Caco-2 (cell line): ENCODE measurements around the gene ADGRL3. TPM values are rescaled to one million over a fixed set of nuclear protein-coding genes. Genes with fewer than 3 reads are reported as not detected.
A peak's percentile ranks its signal among the peaks of the same experiment; 100 is the strongest.

Source experiments
- BruUV-seq: library from RNA; stranded (reverse); fragments of 400-500 nt; replicated peaks from 2 replicates; lab custom pipeline; 2021; lab: Mats Ljungman, UMichigan
- CTCF ChIA-PET: fragments of 300-600 bp; sonication (Branson Sonifier 250); formaldehyde crosslinking; loops from one replicate; lab custom pipeline; 2022; ENCODE audit warnings: antibody characterized with exemption; lab: Charles Lee
- POLR2A ChIA-PET: fragments of 300-600 bp; sonication (Branson Sonifier 250); formaldehyde crosslinking; loops from one replicate; lab custom pipeline; 2022; ENCODE audit warnings: antibody characterized with exemption; lab: Charles Lee
- DNase-seq, 2 experiments: peaks; one replicate each; pipeline versions ENCODE4 v3.0.0 to v3.0.0-alpha.2; 2020 to 2022
- H3K27me3 ChIP-seq: replicated peaks from 2 replicates; pipeline ENCODE4 v1.6.0; 2011; ENCODE audit warnings: low read length; ENCODE audit not compliant: control insufficient read depth, insufficient read depth
- H3K36me3 ChIP-seq: 2 replicates; pipeline ENCODE4 v1.5.1; 2011; ENCODE audit warnings: low read length; ENCODE audit not compliant: control insufficient read depth, insufficient read depth
- H3K4me1 ChIP-seq: fragments of 250-450 bp; sonication (Bioruptor Pico); 2 replicates; pipeline ENCODE4 v1.5.1; 2020; ENCODE audit warnings: mild to moderate bottlenecking
- H3K4me3 ChIP-seq: 2 replicates; pipeline ENCODE4 v1.5.1; 2011; ENCODE audit warnings: low read depth, mild to moderate bottlenecking, control low read depth, low read length
- H3K9me3 ChIP-seq: fragments of 250-450 bp; sonication (Bioruptor Pico); 2 replicates; pipeline ENCODE4 v1.5.1; 2020; ENCODE audit warnings: mild to moderate bottlenecking, moderate library complexity
- H3K27ac Mint-ChIP-seq: one replicate; pipeline ENCODE4 v1.8.0; 2022; ENCODE audit warnings: mixed read lengths; ENCODE audit not compliant: unreplicated experiment
- H3K27me3 Mint-ChIP-seq: one replicate; pipeline ENCODE4 v1.8.0; 2022; ENCODE audit warnings: mixed read lengths; ENCODE audit not compliant: insufficient read depth, unreplicated experiment
- H3K36me3 Mint-ChIP-seq: one replicate; pipeline ENCODE4 v1.8.0; 2022; ENCODE audit warnings: mild to moderate bottlenecking, mixed read lengths; ENCODE audit not compliant: insufficient read depth, unreplicated experiment
- H3K4me1 Mint-ChIP-seq: one replicate; pipeline ENCODE4 v1.8.0; 2022; ENCODE audit warnings: low read depth, mixed read lengths; ENCODE audit not compliant: unreplicated experiment
- H3K4me3 Mint-ChIP-seq: one replicate; pipeline ENCODE4 v1.8.0; 2022; ENCODE audit warnings: mild to moderate bottlenecking, moderate library complexity, mixed read lengths; ENCODE audit not compliant: unreplicated experiment
- H3K9me3 Mint-ChIP-seq: one replicate; pipeline ENCODE4 v1.8.0; 2022; ENCODE audit warnings: mixed read lengths; ENCODE audit not compliant: unreplicated experiment
- intact Hi-C: fragments of 100-400 bp; cut with micrococcal nuclease; formaldehyde crosslinking; loops from one replicate; pipeline ENCODE4 v1.10.0; 2022; ENCODE audit not compliant: unreplicated experiment
- total RNA-seq: library from RNA; stranded (reverse); gene quantifications from 2 replicates; pipeline ENCODE4 v1.2.3, GENCODE V29; 2022
- TF ChIP-seq, protein P1 (sequence below), 2 experiments: fragments of 200-600 bp in 1 of 2; IDR thresholded peaks; 1 replicate in 1 of 2; 2 replicates in 1 of 2; pipeline versions ENCODE4 v1.5.1 to v1.8.0; 2011 to 2022; ENCODE audit warnings: antibody characterized with exemption in 1 of 2, control low read depth in 1 of 2, inconsistent platforms in 1 of 2, low read depth in 1 of 2, low read length in 1 of 2, mild to moderate bottlenecking in 1 of 2, moderate library complexity in 1 of 2; ENCODE audit not compliant: insufficient read depth in 1 of 2, severe bottlenecking in 1 of 2, unreplicated experiment in 1 of 2

The ADGRL3 gene
- total RNA-seq, 1 experiment from 2014 or later: 1.5 TPM

DNA sequence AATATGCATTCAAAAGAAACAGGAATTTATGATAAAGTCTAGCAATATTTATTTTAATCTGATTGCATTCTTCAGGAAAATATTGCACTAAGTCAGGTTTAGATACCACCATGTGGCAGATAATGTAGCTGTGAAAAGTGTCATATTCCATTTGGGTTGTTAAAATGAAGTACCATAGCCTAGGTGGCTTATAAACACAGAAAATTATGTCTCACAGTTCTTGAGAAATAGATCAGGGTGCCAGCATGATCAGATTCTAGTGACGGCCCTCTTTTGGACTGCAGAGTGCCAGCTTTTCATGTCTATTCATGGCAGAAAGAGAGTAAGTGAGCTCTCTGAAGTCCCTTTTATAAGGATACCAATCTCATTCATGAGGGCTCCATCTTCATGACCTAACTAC, 5.6 kb upstream of the ADGRL3 start:
- no peaks in the 10 kb centered on the region for H3K27me3 ChIP-seq
- H3K9me3 Mint-ChIP-seq: peaks cover 4% of the 10 kb centered on the region
- peaks cover 7% of the 10 kb centered on the region for H3K36me3 Mint-ChIP-seq
- no peaks in the 10 kb centered on the region for H3K4me1 ChIP-seq
- intact Hi-C loops: no loop called here
- DNase-seq: no peak
- H3K4me3 ChIP-seq: no peak overlapping the region
- POLR2A ChIA-PET: no interaction called here
- no peaks in the 10 kb centered on the region for H3K9me3 ChIP-seq
- no peaks in the 10 kb centered on the region for H3K27me3 Mint-ChIP-seq
- CTCF ChIA-PET: no interaction called here
- H3K36me3 ChIP-seq: no peaks in the 10 kb centered on the region
- BruUV-seq: no TSS peak
- H3K4me1 Mint-ChIP-seq: no peaks in the 10 kb centered on the region
- TF ChIP-seq, protein P1, sequence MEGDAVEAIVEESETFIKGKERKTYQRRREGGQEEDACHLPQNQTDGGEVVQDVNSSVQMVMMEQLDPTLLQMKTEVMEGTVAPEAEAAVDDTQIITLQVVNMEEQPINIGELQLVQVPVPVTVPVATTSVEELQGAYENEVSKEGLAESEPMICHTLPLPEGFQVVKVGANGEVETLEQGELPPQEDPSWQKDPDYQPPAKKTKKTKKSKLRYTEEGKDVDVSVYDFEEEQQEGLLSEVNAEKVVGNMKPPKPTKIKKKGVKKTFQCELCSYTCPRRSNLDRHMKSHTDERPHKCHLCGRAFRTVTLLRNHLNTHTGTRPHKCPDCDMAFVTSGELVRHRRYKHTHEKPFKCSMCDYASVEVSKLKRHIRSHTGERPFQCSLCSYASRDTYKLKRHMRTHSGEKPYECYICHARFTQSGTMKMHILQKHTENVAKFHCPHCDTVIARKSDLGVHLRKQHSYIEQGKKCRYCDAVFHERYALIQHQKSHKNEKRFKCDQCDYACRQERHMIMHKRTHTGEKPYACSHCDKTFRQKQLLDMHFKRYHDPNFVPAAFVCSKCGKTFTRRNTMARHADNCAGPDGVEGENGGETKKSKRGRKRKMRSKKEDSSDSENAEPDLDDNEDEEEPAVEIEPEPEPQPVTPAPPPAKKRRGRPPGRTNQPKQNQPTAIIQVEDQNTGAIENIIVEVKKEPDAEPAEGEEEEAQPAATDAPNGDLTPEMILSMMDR (IDR thresholded peaks at IDR 0.05; ENCODE audit: insufficient read depth in 1 of 2, low read depth in 1 of 2, low read length in 1 of 2, severe bottlenecking in 1 of 2, unreplicated experiment in 1 of 2): no peak
- H3K4me3 Mint-ChIP-seq: no peak overlapping the region
- no peak overlapping the region for H3K27ac Mint-ChIP-seq

DNA sequence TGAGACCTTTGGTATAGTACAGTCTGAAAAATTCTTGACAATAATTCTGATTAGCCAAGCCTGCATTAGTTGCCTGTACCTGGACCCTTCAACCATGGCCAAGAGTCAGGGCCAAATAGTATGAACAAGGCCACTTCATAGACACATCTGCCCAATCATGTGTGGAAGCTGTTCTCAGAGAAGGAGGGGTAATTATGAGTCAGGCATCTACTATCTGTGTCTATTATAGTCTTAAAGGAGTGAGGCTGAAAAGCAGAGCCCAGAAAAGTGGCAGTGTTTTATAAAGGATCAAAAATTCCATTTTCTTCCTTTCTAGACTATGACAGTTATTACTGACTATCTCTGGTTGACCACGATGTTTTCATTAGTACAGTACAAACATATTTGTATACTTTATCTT, 5.0 kb upstream of the ADGRL3 start:
- no peaks in the 10 kb centered on the region for H3K27me3 Mint-ChIP-seq
- no peaks in the 10 kb centered on the region for H3K4me1 Mint-ChIP-seq
- intact Hi-C loops: no loop called here
- Histone ChIP-seq H3K4me3 (no peak overlapping the region), H3K36me3 (no peaks in the 10 kb centered on the region), H3K9me3 (no peaks in the 10 kb centered on the region), H3K27me3 (no peaks in the 10 kb centered on the region), H3K4me1 (no peaks in the 10 kb centered on the region)
- DNase-seq: no peak
- H3K4me3 Mint-ChIP-seq: no peak overlapping the region
- BruUV-seq: no TSS peak
- no peak overlapping the region for H3K27ac Mint-ChIP-seq
- H3K36me3 Mint-ChIP-seq: peaks cover 10% of the 10 kb centered on the region
- TF ChIP-seq, protein P1 (IDR thresholded peaks at IDR 0.05; ENCODE audit: insufficient read depth in 1 of 2, low read depth in 1 of 2, low read length in 1 of 2, severe bottlenecking in 1 of 2, unreplicated experiment in 1 of 2): no peak
- ChIA-PET POLR2A (no interaction called here), CTCF (no interaction called here)
- peaks cover 6% of the 10 kb centered on the region for H3K9me3 Mint-ChIP-seq

DNA sequence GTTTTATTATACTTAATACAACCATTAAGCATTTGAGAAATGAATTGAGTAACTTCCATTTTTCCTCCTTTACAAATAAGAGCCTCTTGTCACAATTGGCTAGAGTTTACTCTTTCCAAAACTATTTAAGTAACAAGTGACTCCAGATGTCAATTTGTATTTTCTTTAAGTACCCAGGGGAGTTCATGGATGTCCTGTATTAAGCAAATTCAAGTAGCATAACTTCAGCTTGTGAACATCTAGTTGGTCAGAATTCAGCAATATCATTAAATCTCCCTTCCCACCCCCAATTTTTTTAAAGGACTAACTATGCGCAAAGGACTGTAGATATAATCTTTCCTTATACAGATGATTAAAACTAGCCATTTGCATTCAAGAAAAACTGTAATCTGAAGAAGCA, 1.4 kb upstream of the ADGRL3 start:
- Mint-ChIP-seq H3K4me1 (no peaks in the 10 kb centered on the region), H3K4me3 (no peak overlapping the region), H3K27ac (peak overlapping the region; percentile 14), H3K36me3 (peaks cover 10% of the 10 kb centered on the region), H3K9me3 (peaks cover 6% of the 10 kb centered on the region), H3K27me3 (no peaks in the 10 kb centered on the region)
- ChIA-PET POLR2A (no interaction called here), CTCF (no interaction called here)
- TF ChIP-seq, protein P1 (IDR thresholded peaks at IDR 0.05; ENCODE audit: insufficient read depth in 1 of 2, low read depth in 1 of 2, low read length in 1 of 2, severe bottlenecking in 1 of 2, unreplicated experiment in 1 of 2): no peak
- no peaks in the 10 kb centered on the region for H3K9me3 ChIP-seq
- intact Hi-C loops: no loop called here
- H3K36me3 ChIP-seq: no peaks in the 10 kb centered on the region
- DNase-seq: no peak
- no peak overlapping the region for H3K4me3 ChIP-seq
- no TSS peak for BruUV-seq
- H3K27me3 ChIP-seq: no peaks in the 10 kb centered on the region
- peaks cover 9% of the 10 kb centered on the region; the same call in 1 of the 2 replicates for H3K4me1 ChIP-seq
